Stimulated activated naive CD8-positive, alpha-beta T cell treated with anti-CD3 and anti-CD28 coated beads, Interleukin-15, Interleukin-2, amounts not matched to agents 100 ng/mL and 50 ng/mL, for 24 hours (primary cell): ENCODE data around the gene SLC6A20.
A peak's percentile ranks its signal among the peaks of the same experiment; 100 is the strongest.

Experiments
- H3K27ac Mint-ChIP-seq: one replicate; pipeline ENCODE4 v1.8.0; 2021; ENCODE audit warnings: mild to moderate bottlenecking, mixed read lengths
- H3K27me3 Mint-ChIP-seq: one replicate; pipeline ENCODE4 v1.8.0; 2021; ENCODE audit warnings: mixed read lengths
- H3K36me3 Mint-ChIP-seq: one replicate; pipeline ENCODE4 v1.8.0; 2021; ENCODE audit warnings: low read depth, mixed read lengths
- H3K4me1 Mint-ChIP-seq: one replicate; pipeline ENCODE4 v1.8.0; 2021; ENCODE audit warnings: low read depth, mixed read lengths
- H3K4me3 Mint-ChIP-seq: one replicate; pipeline ENCODE4 v1.8.0; 2021; ENCODE audit warnings: mild to moderate bottlenecking, mixed read lengths
- H3K9me3 Mint-ChIP-seq: one replicate; pipeline ENCODE4 v1.8.0; 2021; ENCODE audit warnings: mixed read lengths

SLC6A20 gene

GRCh38 chr3:45712434-45713110 is 83.8 kb downstream of the SLC6A20 start:
- H3K36me3 Mint-ChIP-seq: peaks cover 73% of the 10 kb centered on the region
- peak overlapping the region; percentile 6 for H3K27ac Mint-ChIP-seq
- no peak overlapping the region for H3K4me3 Mint-ChIP-seq
- H3K9me3 Mint-ChIP-seq: no peaks in the 10 kb centered on the region
- H3K27me3 Mint-ChIP-seq: no peaks in the 10 kb centered on the region
- peaks cover 27% of the 10 kb centered on the region for H3K4me1 Mint-ChIP-seq

GRCh38 chr3:45711931-45712330 is 84.4 kb downstream of the SLC6A20 start:
- H3K36me3 Mint-ChIP-seq: peaks cover 73% of the 10 kb centered on the region

GRCh38 chr3:45705839-45706808 is 90.2 kb downstream of the SLC6A20 start:
- H3K27ac Mint-ChIP-seq: peak overlapping the region; percentile 81
- H3K4me3 Mint-ChIP-seq: no peak overlapping the region
- H3K9me3 Mint-ChIP-seq: no peaks in the 10 kb centered on the region
- peaks cover 66% of the 10 kb centered on the region for H3K36me3 Mint-ChIP-seq
- peaks cover 55% of the 10 kb centered on the region for H3K4me1 Mint-ChIP-seq
- no peaks in the 10 kb centered on the region for H3K27me3 Mint-ChIP-seq

More at GRCh38 chr3:45711931-45712330, 84.4 kb downstream of the SLC6A20 start:
- peaks cover 21% of the 10 kb centered on the region for H3K4me1 Mint-ChIP-seq
- H3K4me3 Mint-ChIP-seq: no peak overlapping the region
- H3K27ac Mint-ChIP-seq: no peak overlapping the region
- no peaks in the 10 kb centered on the region for H3K27me3 Mint-ChIP-seq
- no peaks in the 10 kb centered on the region for H3K9me3 Mint-ChIP-seq
